ENCODE results near the gene FBXO47.
A peak's percentile ranks its signal among the peaks of the same experiment; 100 is the strongest.
"Not testable (repeated sequence)": the region's sequence is repeated elsewhere in the genome, so short reads cannot be mapped to it uniquely, and the experiment has no call there.

The FBXO47 gene

GRCh38 chr17:38978180-38978579 is 11.0 kb upstream of the FBXO47 start:
- DNase-seq, result no peak

- DNase-seq, result not testable (repeated sequence)
Measured at GRCh38 chr17:38976187-38976551, 9.0 kb upstream of the FBXO47 start.

GRCh38 chr17:38970804-38971203 is 3.6 kb upstream of the FBXO47 start:
- no peak for DNase-seq

GRCh38 chr17:38970128-38970527 is 2.9 kb upstream of the FBXO47 start:
- no peak for DNase-seq

GRCh38 chr17:38969281-38969680 is 2.1 kb upstream of the FBXO47 start:
- DNase-seq, result no peak

- DNase-seq, result no peak
Measured at GRCh38 chr17:38961413-38961812, 5.8 kb downstream of the FBXO47 start.

- no peak for DNase-seq
Measured at GRCh38 chr17:38960402-38960801, 6.8 kb downstream of the FBXO47 start.

GRCh38 chr17:38959508-38959907 is 7.7 kb downstream of the FBXO47 start:
- DNase-seq, result no peak

GRCh38 chr17:38958756-38959155 is 8.4 kb downstream of the FBXO47 start:
- no peak for DNase-seq

GRCh38 chr17:38958326-38958725 is 8.9 kb downstream of the FBXO47 start:
- no peak for DNase-seq

- DNase-seq, result not testable (repeated sequence)
Measured at GRCh38 chr17:38953800-38954199, 13.4 kb downstream of the FBXO47 start.

GRCh38 chr17:38947189-38947588 is 20.0 kb downstream of the FBXO47 start:
- DNase-seq, result no peak

GRCh38 chr17:38943607-38944006 is 23.6 kb downstream of the FBXO47 start:
- peak; percentile 55 for DNase-seq

GRCh38 chr17:38942696-38943334 is 24.4 kb downstream of the FBXO47 start:
- DNase-seq, result no peak

- no peak for DNase-seq
Measured at GRCh38 chr17:38940404-38940803, 26.8 kb downstream of the FBXO47 start.

- no peak for DNase-seq
Measured at GRCh38 chr17:38939987-38940386, 27.2 kb downstream of the FBXO47 start.

GRCh38 chr17:38933962-38934361 is 33.2 kb downstream of the FBXO47 start:
- not testable (repeated sequence) for DNase-seq

- DNase-seq, result not testable (repeated sequence)
Measured at GRCh38 chr17:38930782-38931181, 36.4 kb downstream of the FBXO47 start.

- peak; percentile 23 for DNase-seq
Measured at GRCh38 chr17:38926293-38927070, 40.7 kb downstream of the FBXO47 start.

- DNase-seq, result peak; percentile 73
Measured at GRCh38 chr17:38925263-38925995, 41.8 kb downstream of the FBXO47 start, which contains the start of gene LASP1NB. Gene LASP1NB (plus strand): TSS chr17:38925614.

- peak; percentile 24 for DNase-seq
Measured at GRCh38 chr17:38922538-38923297, 44.5 kb downstream of the FBXO47 start.

- DNase-seq, result peak; percentile 23
Measured at GRCh38 chr17:38921756-38922411, 45.3 kb downstream of the FBXO47 start.

Data from stimulated activated CD8-positive, alpha-beta memory T cell treated with anti-CD3 and anti-CD28 coated beads, Interleukin-4, amount 100 ng/mL, for 48 hours (primary cell).